Mesenchymal stem cell (in vitro differentiated cells and primary cell): Measurements from ENCODE around the gene CCSER1.

Experiments
- DNase-seq: peaks from one replicate; pipeline ENCODE4 v3.0.0-alpha.2; 2013
- H2AFZ ChIP-seq: one replicate; pipeline ENCODE4 v1.6.1; 2013; ENCODE audit warnings: low read depth, mild to moderate bottlenecking, control low read depth, inconsistent platforms, low read length, moderate library complexity
- H2AK5ac ChIP-seq: 2 replicates; pipeline ENCODE4 v1.6.1; 2013; ENCODE audit warnings: low read length, moderate library complexity, mild to moderate bottlenecking, inconsistent platforms; ENCODE audit not compliant: severe bottlenecking
- H2BK120ac ChIP-seq: one replicate; pipeline ENCODE4 v1.6.1; 2013; ENCODE audit warnings: low read depth, mild to moderate bottlenecking, inconsistent platforms, low read length, moderate library complexity
- H2BK12ac ChIP-seq, 2 experiments: one replicate each; pipeline ENCODE4 v1.6.1; 2013; ENCODE audit warnings: inconsistent platforms in 2 of 2, low read length in 2 of 2, mild to moderate bottlenecking in 2 of 2, moderate library complexity in 2 of 2, control low read depth in 1 of 2
- H2BK15ac ChIP-seq: one replicate; pipeline ENCODE4 v1.6.1; 2013; ENCODE audit warnings: mild to moderate bottlenecking, low read depth, inconsistent platforms; ENCODE audit not compliant: poor library complexity, severe bottlenecking
- H2BK5ac ChIP-seq: 2 replicates; pipeline ENCODE4 v1.6.1; 2013; ENCODE audit warnings: low read depth, mild to moderate bottlenecking, low read length, control low read depth, inconsistent platforms; ENCODE audit not compliant: poor library complexity, severe bottlenecking
- H3K14ac ChIP-seq, 2 experiments: one replicate each; pipeline ENCODE4 v1.6.1; 2013; ENCODE audit warnings: inconsistent platforms in 2 of 2, low read length in 2 of 2, control low read depth in 1 of 2, mild to moderate bottlenecking in 1 of 2, moderate library complexity in 1 of 2
- H3K18ac ChIP-seq, 2 experiments: one replicate each; pipeline ENCODE4 v1.6.1; 2013; ENCODE audit warnings: inconsistent platforms in 2 of 2, low read length in 2 of 2, control low read depth in 1 of 2, low read depth in 1 of 2, mild to moderate bottlenecking in 1 of 2
- H3K23ac ChIP-seq, 2 experiments: one replicate each; pipeline ENCODE4 v1.6.1; 2013; ENCODE audit warnings: inconsistent platforms in 2 of 2, low read length in 2 of 2, mild to moderate bottlenecking in 2 of 2, moderate library complexity in 2 of 2, control low read depth in 1 of 2
- H3K27ac ChIP-seq: 2 replicates; pipeline ENCODE4 v1.5.1; 2013; ENCODE audit warnings: mild to moderate bottlenecking, moderate library complexity, low read length, control low read depth, inconsistent platforms; ENCODE audit not compliant: poor library complexity, severe bottlenecking
- H3K27me3 ChIP-seq, 2 experiments: 2 replicates each; pipeline versions ENCODE4 v1.6.1 to v1.7.0; 2013; ENCODE audit warnings: low read length in 2 of 2, mild to moderate bottlenecking in 2 of 2, moderate library complexity in 2 of 2, control low read depth in 1 of 2, inconsistent platforms in 1 of 2; ENCODE audit not compliant: control insufficient read depth in 1 of 2, insufficient read depth in 1 of 2
- H3K36me3 ChIP-seq, 2 experiments: 2 replicates each; pipeline versions ENCODE4 v1.6.1 to v1.7.0; 2013; ENCODE audit warnings: low read length in 2 of 2, control low read depth in 1 of 2, inconsistent platforms in 1 of 2, low read depth in 1 of 2, mild to moderate bottlenecking in 1 of 2; ENCODE audit not compliant: insufficient read depth in 2 of 2, control insufficient read depth in 1 of 2
- H3K4ac ChIP-seq, 2 experiments: one replicate each; pipeline ENCODE4 v1.6.1; 2013; ENCODE audit warnings: inconsistent platforms in 2 of 2, low read length in 2 of 2, mild to moderate bottlenecking in 2 of 2, moderate library complexity in 2 of 2, control low read depth in 1 of 2, low read depth in 1 of 2
- H3K4me1 ChIP-seq: 2 replicates; pipeline ENCODE4 v1.6.1; 2013; ENCODE audit warnings: low read depth, low read length, control low read depth; ENCODE audit not compliant: control insufficient read depth, insufficient read depth
- H3K4me2 ChIP-seq: 2 replicates; pipeline ENCODE4 v1.6.1; 2013; ENCODE audit warnings: low read length, mild to moderate bottlenecking, inconsistent platforms; ENCODE audit not compliant: poor library complexity, severe bottlenecking
- H3K4me3 ChIP-seq, 2 experiments: 2 replicates each; pipeline versions ENCODE4 v1.5.1 to v1.7.0; 2013; ENCODE audit warnings: low read length in 2 of 2, mild to moderate bottlenecking in 2 of 2, control low read depth in 1 of 2, low read depth in 1 of 2; ENCODE audit not compliant: insufficient read depth in 1 of 2
- H3K79me1 ChIP-seq: replicated peaks from 2 replicates; pipeline ENCODE4 v1.6.1; 2013; ENCODE audit warnings: mild to moderate bottlenecking, control low read depth, low read length, inconsistent platforms; ENCODE audit not compliant: poor library complexity, severe bottlenecking
- H3K9ac ChIP-seq: 2 replicates; pipeline ENCODE4 v1.7.0; 2013; ENCODE audit warnings: mild to moderate bottlenecking, low read length, moderate library complexity
- H3K9me3 ChIP-seq: 2 replicates; pipeline ENCODE4 v1.7.0; 2013; ENCODE audit warnings: mild to moderate bottlenecking, low read length; ENCODE audit not compliant: control insufficient read depth
- H4K8ac ChIP-seq: one replicate; pipeline ENCODE4 v1.6.1; 2013; ENCODE audit warnings: inconsistent platforms, mild to moderate bottlenecking, low read length, moderate library complexity
- H4K91ac ChIP-seq: one replicate; pipeline ENCODE4 v1.6.1; 2013; ENCODE audit warnings: mild to moderate bottlenecking, low read length, inconsistent platforms
- WGBS: methylation state at CpG from one replicate; pipeline ENCODE4 v1.1.7; 2013; ENCODE audit warnings: mixed read lengths; 5-methylcytosine and 5-hydroxymethylcytosine counted together

CCSER1 gene

DNA sequence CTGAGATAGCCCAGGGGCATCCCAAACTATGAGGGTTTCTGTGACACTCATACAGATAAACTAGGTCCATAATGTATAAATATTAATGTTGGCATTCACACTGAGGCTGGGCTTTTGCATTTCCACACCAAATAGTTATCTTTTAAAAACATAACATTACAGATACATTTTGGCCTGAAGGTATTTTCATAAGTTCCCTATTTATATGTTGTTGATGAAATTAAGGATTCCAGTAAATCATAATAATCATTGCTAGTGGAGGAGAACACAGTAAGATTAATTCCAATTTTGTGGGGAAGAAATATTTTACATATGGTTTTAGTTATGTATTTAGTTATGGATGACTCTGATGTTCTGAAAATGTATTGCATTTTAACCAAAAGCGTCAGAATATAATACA is 479.6 kb downstream of the CCSER1 start:
- no peaks in the 10 kb centered on the region for H3K4me1 ChIP-seq
- H2BK120ac ChIP-seq = no peak overlapping the region
- no peak overlapping the region for H3K18ac ChIP-seq
- no peak overlapping the region for H3K4me2 ChIP-seq
- H2AFZ ChIP-seq = no peak overlapping the region
- H2BK15ac ChIP-seq = no peak overlapping the region
- H3K27me3 ChIP-seq = no peaks in the 10 kb centered on the region
- H3K9me3 ChIP-seq = no peaks in the 10 kb centered on the region
- no peak overlapping the region for H2BK12ac ChIP-seq
- no peak overlapping the region for H4K8ac ChIP-seq
- no peak overlapping the region for H2AK5ac ChIP-seq
- no peak overlapping the region for H4K91ac ChIP-seq
- no peaks in the 10 kb centered on the region for H3K79me1 ChIP-seq
- no peak overlapping the region for H2BK5ac ChIP-seq
- WGBS = no CpG with 5 or more reads among the region's 1 CpG
- no peak overlapping the region for H3K23ac ChIP-seq
- no peak overlapping the region for H3K14ac ChIP-seq
- no peak overlapping the region for H3K4ac ChIP-seq
- no peaks in the 10 kb centered on the region for H3K36me3 ChIP-seq
- no peak overlapping the region for H3K27ac ChIP-seq
- H3K4me3 ChIP-seq = no peak overlapping the region
- DNase-seq = no peak
- no peak overlapping the region for H3K9ac ChIP-seq

- no peak overlapping the region for H3K18ac ChIP-seq
- no peak overlapping the region for H3K4ac ChIP-seq
- H3K23ac ChIP-seq = no peak overlapping the region
- no peak overlapping the region for H3K4me3 ChIP-seq
- DNase-seq = no peak
- no peak overlapping the region for H3K27ac ChIP-seq
- H2BK5ac ChIP-seq = no peak overlapping the region
- no peak overlapping the region for H2AFZ ChIP-seq
- H3K9me3 ChIP-seq = peaks cover 3% of the 10 kb centered on the region
- no peaks in the 10 kb centered on the region for H3K79me1 ChIP-seq
- H4K8ac ChIP-seq = no peak overlapping the region
- no peak overlapping the region for H2AK5ac ChIP-seq
- no peak overlapping the region for H2BK12ac ChIP-seq
- no peak overlapping the region for H4K91ac ChIP-seq
- H3K27me3 ChIP-seq = no peaks in the 10 kb centered on the region
- 63% methylated on average over 2 of the region's 2 CpGs for WGBS
- no peak overlapping the region for H3K4me2 ChIP-seq
- H2BK15ac ChIP-seq = no peak overlapping the region
- H3K4me1 ChIP-seq = no peaks in the 10 kb centered on the region
- no peak overlapping the region for H3K9ac ChIP-seq
- no peak overlapping the region for H3K14ac ChIP-seq
- H3K36me3 ChIP-seq = no peaks in the 10 kb centered on the region
- H2BK120ac ChIP-seq = no peak overlapping the region
These were observed 487.2 kb downstream of the CCSER1 start for GRCh38 chr4:90614371-90614770.

- no peaks in the 10 kb centered on the region for H3K79me1 ChIP-seq
- H3K14ac ChIP-seq = no peak overlapping the region
- 50% methylated on average over 1 of the region's 1 CpG for WGBS
- H3K4me2 ChIP-seq = no peak overlapping the region
- H3K4me1 ChIP-seq = no peaks in the 10 kb centered on the region
- no peak overlapping the region for H2BK15ac ChIP-seq
- H2BK12ac ChIP-seq = no peak overlapping the region
- H3K23ac ChIP-seq = no peak overlapping the region
- peaks cover 3% of the 10 kb centered on the region for H3K9me3 ChIP-seq
- no peak overlapping the region for H2AFZ ChIP-seq
- H3K4me3 ChIP-seq = no peak overlapping the region
- DNase-seq = no peak
- H3K4ac ChIP-seq = no peak overlapping the region
- no peak overlapping the region for H3K18ac ChIP-seq
- no peaks in the 10 kb centered on the region for H3K36me3 ChIP-seq
- H4K91ac ChIP-seq = no peak overlapping the region
- H3K9ac ChIP-seq = no peak overlapping the region
- H3K27me3 ChIP-seq = no peaks in the 10 kb centered on the region
- H2BK120ac ChIP-seq = no peak overlapping the region
- no peak overlapping the region for H2AK5ac ChIP-seq
- H3K27ac ChIP-seq = no peak overlapping the region
- no peak overlapping the region for H4K8ac ChIP-seq
- H2BK5ac ChIP-seq = no peak overlapping the region
These were observed 493.9 kb downstream of the CCSER1 start for GRCh38 chr4:90621080-90621479.

- H3K4me3 ChIP-seq = no peak overlapping the region
- no CpG with 5 or more reads among the region's 3 CpGs for WGBS
- H3K27ac ChIP-seq = no peak overlapping the region
- H2BK15ac ChIP-seq = no peak overlapping the region
- no peak overlapping the region for H3K4me2 ChIP-seq
- H3K18ac ChIP-seq = no peak overlapping the region
- no peak overlapping the region for H2BK12ac ChIP-seq
- no peak overlapping the region for H2BK120ac ChIP-seq
- H3K9ac ChIP-seq = no peak overlapping the region
- H3K4ac ChIP-seq = no peak overlapping the region
- no peak overlapping the region for H2AFZ ChIP-seq
- H3K27me3 ChIP-seq = no peaks in the 10 kb centered on the region
- H2AK5ac ChIP-seq = no peak overlapping the region
- H3K9me3 ChIP-seq = no peaks in the 10 kb centered on the region
- H4K8ac ChIP-seq = no peak overlapping the region
- no peaks in the 10 kb centered on the region for H3K4me1 ChIP-seq
- no peaks in the 10 kb centered on the region for H3K36me3 ChIP-seq
- H4K91ac ChIP-seq = no peak overlapping the region
- H3K23ac ChIP-seq = no peak overlapping the region
- H2BK5ac ChIP-seq = no peak overlapping the region
- no peaks in the 10 kb centered on the region for H3K79me1 ChIP-seq
- DNase-seq = no peak
- no peak overlapping the region for H3K14ac ChIP-seq
These were observed 497.6 kb downstream of the CCSER1 start for GRCh38 chr4:90624781-90625180.
